ENCODE measurements around the gene NEK9.

DNA sequence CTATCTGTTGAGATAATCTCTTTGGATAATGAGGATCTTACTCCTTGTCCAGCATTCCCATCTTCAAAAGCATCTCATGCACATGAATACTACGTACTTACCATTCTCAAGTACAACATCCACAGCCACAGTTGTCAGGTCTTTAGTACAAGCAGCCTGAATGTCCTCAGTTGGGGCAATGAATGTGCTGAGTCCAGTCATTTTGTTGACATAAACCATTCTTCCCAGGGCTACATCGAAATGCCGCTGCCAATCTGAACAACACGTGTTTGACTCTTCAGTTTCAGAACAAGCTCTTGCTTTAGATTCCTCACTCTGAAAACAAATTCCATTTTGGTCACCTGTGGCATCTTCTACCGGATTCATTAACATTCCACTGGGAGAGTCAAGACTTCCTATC lies 80.6 kb downstream of the NEK9 start:
- TF ChIP-seq, protein P1, sequence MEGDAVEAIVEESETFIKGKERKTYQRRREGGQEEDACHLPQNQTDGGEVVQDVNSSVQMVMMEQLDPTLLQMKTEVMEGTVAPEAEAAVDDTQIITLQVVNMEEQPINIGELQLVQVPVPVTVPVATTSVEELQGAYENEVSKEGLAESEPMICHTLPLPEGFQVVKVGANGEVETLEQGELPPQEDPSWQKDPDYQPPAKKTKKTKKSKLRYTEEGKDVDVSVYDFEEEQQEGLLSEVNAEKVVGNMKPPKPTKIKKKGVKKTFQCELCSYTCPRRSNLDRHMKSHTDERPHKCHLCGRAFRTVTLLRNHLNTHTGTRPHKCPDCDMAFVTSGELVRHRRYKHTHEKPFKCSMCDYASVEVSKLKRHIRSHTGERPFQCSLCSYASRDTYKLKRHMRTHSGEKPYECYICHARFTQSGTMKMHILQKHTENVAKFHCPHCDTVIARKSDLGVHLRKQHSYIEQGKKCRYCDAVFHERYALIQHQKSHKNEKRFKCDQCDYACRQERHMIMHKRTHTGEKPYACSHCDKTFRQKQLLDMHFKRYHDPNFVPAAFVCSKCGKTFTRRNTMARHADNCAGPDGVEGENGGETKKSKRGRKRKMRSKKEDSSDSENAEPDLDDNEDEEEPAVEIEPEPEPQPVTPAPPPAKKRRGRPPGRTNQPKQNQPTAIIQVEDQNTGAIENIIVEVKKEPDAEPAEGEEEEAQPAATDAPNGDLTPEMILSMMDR (IDR thresholded peaks at IDR 0.05), result no peak
- no peak for TF ChIP-seq EZH2 (IDR thresholded peaks at IDR 0.05; ENCODE audit: borderline replicate concordance, insufficient read depth, low read depth, low read length, poor library complexity, severe bottlenecking)

All from B cell (primary cell).